ENCODE results near the gene JAZF1. TPM values are rescaled to one million over a fixed set of nuclear protein-coding genes. Genes with fewer than 3 reads are reported as not detected.

JAZF1 gene
- total RNA-seq, 1 experiment from 2014 or later: 0.90 TPM

DNA sequence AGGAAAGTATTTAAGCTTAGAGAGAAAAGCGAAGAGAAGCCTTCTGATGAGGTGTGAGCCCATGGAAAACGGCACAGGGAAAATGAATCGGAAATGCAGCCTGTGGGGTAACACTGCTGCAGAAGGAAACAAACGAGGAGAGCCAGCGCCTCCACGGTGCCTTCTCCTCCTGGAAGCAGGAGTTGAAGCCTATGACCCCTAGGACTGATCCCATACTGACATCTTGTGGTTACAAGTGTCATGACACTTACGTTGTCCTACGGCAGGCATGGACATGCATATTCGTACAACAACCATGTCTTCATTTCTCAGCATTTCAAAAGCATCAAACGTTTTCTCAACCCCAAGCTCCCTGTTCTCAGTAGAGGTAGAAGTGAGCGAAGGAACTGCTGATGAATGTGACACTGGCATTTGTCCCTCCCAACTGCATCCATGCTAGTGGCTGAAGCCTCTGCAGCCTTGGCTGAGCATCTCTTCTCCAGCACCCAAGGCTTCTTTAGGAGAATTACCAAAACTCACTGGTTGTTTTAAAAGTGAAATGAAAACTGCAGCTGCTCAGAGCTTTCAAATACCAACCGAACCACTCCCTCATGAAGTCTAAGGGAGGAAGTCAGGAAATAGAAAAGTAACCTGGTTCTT lies 160.2 kb downstream of the JAZF1 start:
- BruUV-seq (replicated peaks): no TSS peak

DNA sequence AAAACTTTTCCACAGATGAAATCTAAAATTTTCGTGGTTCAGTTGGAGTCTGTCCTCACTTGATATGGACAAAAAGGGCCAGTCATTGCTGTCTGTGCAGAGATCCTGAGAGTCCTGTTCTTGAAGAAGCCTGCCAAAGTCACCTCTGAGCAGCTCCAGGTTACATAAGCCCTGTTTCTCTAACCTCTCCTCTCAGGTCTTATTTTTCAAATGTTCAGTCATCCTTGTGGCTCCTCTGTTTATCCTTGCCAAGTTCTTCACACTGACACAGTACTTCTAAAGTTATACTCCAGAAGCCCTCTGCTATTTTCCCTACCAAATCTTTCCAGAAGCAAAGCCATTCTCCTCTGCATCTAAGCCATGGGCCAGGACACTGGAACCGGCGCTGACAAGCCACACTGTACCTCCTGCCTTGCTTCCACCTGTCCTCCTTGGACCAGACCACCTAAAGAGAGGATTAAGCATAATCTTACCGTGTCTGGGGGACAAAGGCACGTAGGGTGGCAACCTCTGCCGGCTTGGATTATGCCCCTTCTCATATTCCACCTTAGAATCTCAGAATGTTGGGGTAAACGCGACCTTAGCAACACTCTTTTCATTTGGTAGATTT lies 161.6 kb downstream of the JAZF1 start:
- Histone ChIP-seq H3K79me2 (ENCODE audit: low read depth) (no peaks in the 10 kb centered on the region), H2AFZ (no peak overlapping the region), H3K4me2 (no peak overlapping the region), H3F3A (ENCODE audit: insufficient read depth, low read depth) (no peaks in the 10 kb centered on the region), H4K20me1 (ENCODE audit: insufficient read depth) (no peaks in the 10 kb centered on the region), H3K9me3 (ENCODE audit: insufficient read depth, low read depth) (0 out of 2 replicates have a peak, but pooled peaks cover 5% of the 10 kb centered on the region), H3K9me2 (ENCODE audit: insufficient read depth) (no peaks in the 10 kb centered on the region), H3K27ac (no peak overlapping the region), H3K27me3 (ENCODE audit: insufficient read depth, low read depth) (no peaks in the 10 kb centered on the region), H3K4me3 (no peak overlapping the region), H3K36me3 (ENCODE audit: low read depth) (no peaks in the 10 kb centered on the region), H3K4me1 (replicated peaks; ENCODE audit: insufficient read depth) (peaks cover 8% of the 10 kb centered on the region; the same call in 1 of the 2 replicates)
- no peak for DNase-seq
- POLR2A ChIA-PET (ENCODE audit: unreplicated experiment): no interaction called here
- intact Hi-C loops (cut with micrococcal nuclease; ENCODE audit: unreplicated experiment): no loop called here
- no peak for TF ChIP-seq EZH2 (IDR thresholded peaks at IDR 0.05; ENCODE audit: low read depth)
- TF ChIP-seq, protein P1, sequence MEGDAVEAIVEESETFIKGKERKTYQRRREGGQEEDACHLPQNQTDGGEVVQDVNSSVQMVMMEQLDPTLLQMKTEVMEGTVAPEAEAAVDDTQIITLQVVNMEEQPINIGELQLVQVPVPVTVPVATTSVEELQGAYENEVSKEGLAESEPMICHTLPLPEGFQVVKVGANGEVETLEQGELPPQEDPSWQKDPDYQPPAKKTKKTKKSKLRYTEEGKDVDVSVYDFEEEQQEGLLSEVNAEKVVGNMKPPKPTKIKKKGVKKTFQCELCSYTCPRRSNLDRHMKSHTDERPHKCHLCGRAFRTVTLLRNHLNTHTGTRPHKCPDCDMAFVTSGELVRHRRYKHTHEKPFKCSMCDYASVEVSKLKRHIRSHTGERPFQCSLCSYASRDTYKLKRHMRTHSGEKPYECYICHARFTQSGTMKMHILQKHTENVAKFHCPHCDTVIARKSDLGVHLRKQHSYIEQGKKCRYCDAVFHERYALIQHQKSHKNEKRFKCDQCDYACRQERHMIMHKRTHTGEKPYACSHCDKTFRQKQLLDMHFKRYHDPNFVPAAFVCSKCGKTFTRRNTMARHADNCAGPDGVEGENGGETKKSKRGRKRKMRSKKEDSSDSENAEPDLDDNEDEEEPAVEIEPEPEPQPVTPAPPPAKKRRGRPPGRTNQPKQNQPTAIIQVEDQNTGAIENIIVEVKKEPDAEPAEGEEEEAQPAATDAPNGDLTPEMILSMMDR (conservative IDR thresholded peaks at IDR 0.05): no peak
- BruUV-seq (replicated peaks): no TSS peak
- CTCF ChIA-PET: interaction anchor here (0.6 to 2.1 kb wide), 3 partner anchors 75 to 98 kb away, joined by 4 to 7 read pairs (median 7); no protein-coding TSS in a partner anchor

More for the DNA sequence above, 160.2 kb downstream of the JAZF1 start:
- no peak for TF ChIP-seq EZH2 (IDR thresholded peaks at IDR 0.05; ENCODE audit: low read depth)
- TF ChIP-seq, protein P1 (conservative IDR thresholded peaks at IDR 0.05): peak; percentile 96
- Histone ChIP-seq H3K9me2 (ENCODE audit: insufficient read depth) (no peaks in the 10 kb centered on the region), H3K27me3 (ENCODE audit: insufficient read depth, low read depth) (no peaks in the 10 kb centered on the region), H3K4me3 (no peak overlapping the region), H3K36me3 (ENCODE audit: low read depth) (no peaks in the 10 kb centered on the region), H4K20me1 (ENCODE audit: insufficient read depth) (no peaks in the 10 kb centered on the region), H3K4me2 (peak overlapping the region; percentile 60), H3F3A (ENCODE audit: insufficient read depth, low read depth) (no peaks in the 10 kb centered on the region), H3K9me3 (ENCODE audit: insufficient read depth, low read depth) (no peaks in the 10 kb centered on the region), H3K79me2 (ENCODE audit: low read depth) (no peaks in the 10 kb centered on the region), H2AFZ (0 out of 2 replicates have a peak overlapping the region, but pooled peaks have one; percentile 52), H3K27ac (no peak overlapping the region), H3K4me1 (replicated peaks; ENCODE audit: insufficient read depth) (peaks cover 8% of the 10 kb centered on the region; the same call in 1 of the 2 replicates)
- ChIA-PET POLR2A (ENCODE audit: unreplicated experiment) (no interaction called here), CTCF (interaction anchor here (0.6 to 2.1 kb wide), 7 partner anchors 59 to 824 kb away, joined by 3 to 7 read pairs (median 3); no protein-coding TSS in a partner anchor)
- peak; percentile 66 to 69 for DNase-seq
- intact Hi-C loops (cut with micrococcal nuclease; ENCODE audit: unreplicated experiment): loop anchor here (1.0 to 10.0 kb wide), 10 partner anchors 58 to 1656 kb away; no protein-coding TSS in a partner anchor

DNA sequence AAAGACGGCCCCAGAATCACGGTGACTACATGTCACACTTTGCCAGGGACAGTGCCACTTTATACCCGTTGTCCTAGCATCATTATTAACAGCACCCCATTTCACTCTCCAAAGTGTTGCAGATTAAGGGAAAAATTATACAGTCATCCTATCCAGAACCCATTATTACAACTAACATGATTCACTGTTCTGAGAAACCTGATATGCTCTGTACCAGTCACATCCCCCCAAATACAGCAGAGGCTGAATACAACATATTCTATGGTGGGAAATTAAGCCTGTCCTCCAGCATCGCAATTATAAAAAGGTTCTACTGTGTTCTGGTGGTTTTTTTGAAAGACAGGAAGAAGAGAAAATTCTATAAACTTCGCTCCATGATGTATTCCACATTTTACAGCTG lies 162.1 kb downstream of the JAZF1 start:
- no peak overlapping the region for H3K27ac ChIP-seq
- CTCF ChIA-PET: interaction anchor here (0.6 kb wide), 1 partner anchor 86 kb away, joined by 4 read pairs; no protein-coding TSS in a partner anchor

More for the DNA sequence above, 162.1 kb downstream of the JAZF1 start:
- H4K20me1 ChIP-seq (ENCODE audit: insufficient read depth): no peaks in the 10 kb centered on the region
- H3K36me3 ChIP-seq (ENCODE audit: low read depth): no peaks in the 10 kb centered on the region
- no peaks in the 10 kb centered on the region for H3K79me2 ChIP-seq (ENCODE audit: low read depth)
- H3F3A ChIP-seq (ENCODE audit: insufficient read depth, low read depth): no peaks in the 10 kb centered on the region
- no peaks in the 10 kb centered on the region for H3K27me3 ChIP-seq (ENCODE audit: insufficient read depth, low read depth)
- TF ChIP-seq, protein P1 (conservative IDR thresholded peaks at IDR 0.05): no peak
- no peak for TF ChIP-seq EZH2 (IDR thresholded peaks at IDR 0.05; ENCODE audit: low read depth)
- intact Hi-C loops (cut with micrococcal nuclease; ENCODE audit: unreplicated experiment): no loop called here
- H3K9me2 ChIP-seq (ENCODE audit: insufficient read depth): no peaks in the 10 kb centered on the region
- DNase-seq: no peak
- peaks cover 8% of the 10 kb centered on the region; the same call in 1 of the 2 replicates for H3K4me1 ChIP-seq (replicated peaks; ENCODE audit: insufficient read depth)
- no peak overlapping the region for H3K4me2 ChIP-seq
- no peak overlapping the region for H2AFZ ChIP-seq
- POLR2A ChIA-PET (ENCODE audit: unreplicated experiment): no interaction called here
- no TSS peak for BruUV-seq (replicated peaks)
- H3K9me3 ChIP-seq (ENCODE audit: insufficient read depth, low read depth): 0 out of 2 replicates have a peak, but pooled peaks cover 5% of the 10 kb centered on the region
- H3K4me3 ChIP-seq: no peak overlapping the region

Measured in PC-9 (cell line).